AG09319 (cell line): ENCODE measurements around the gene SLC9A2.

Experiments used
- DNase-seq: peaks from one replicate; pipeline ENCODE4 v3.0.0-alpha.2; 2010; ENCODE audit warnings: low read depth; ENCODE audit errors: extremely low read depth
- TF ChIP-seq, protein P1 (sequence below): IDR thresholded peaks from 2 replicates; pipeline ENCODE4 v1.5.1; 2011; ENCODE audit warnings: low read depth, mild to moderate bottlenecking, inconsistent platforms, low read length, moderate library complexity

Gene SLC9A2

DNA sequence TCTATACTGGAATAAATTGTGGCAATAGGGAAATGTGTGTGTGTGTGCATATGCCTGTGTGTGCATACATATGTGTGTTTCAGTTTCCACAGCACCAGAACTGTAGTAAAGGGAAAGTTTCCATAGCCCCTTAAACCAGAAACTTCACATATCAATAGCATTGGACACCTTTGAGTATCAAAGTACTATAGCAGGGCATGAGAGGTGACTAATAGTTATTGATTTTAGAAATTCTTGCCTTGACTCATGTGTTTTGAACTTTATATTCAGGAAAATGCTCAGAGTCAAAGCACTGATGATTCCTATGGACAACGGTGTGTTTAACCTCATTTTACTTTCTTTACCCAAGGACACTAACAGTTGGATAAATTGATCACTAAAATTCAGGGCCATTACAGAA lies 50.0 kb downstream of the SLC9A2 start:
- TF ChIP-seq, protein P1, sequence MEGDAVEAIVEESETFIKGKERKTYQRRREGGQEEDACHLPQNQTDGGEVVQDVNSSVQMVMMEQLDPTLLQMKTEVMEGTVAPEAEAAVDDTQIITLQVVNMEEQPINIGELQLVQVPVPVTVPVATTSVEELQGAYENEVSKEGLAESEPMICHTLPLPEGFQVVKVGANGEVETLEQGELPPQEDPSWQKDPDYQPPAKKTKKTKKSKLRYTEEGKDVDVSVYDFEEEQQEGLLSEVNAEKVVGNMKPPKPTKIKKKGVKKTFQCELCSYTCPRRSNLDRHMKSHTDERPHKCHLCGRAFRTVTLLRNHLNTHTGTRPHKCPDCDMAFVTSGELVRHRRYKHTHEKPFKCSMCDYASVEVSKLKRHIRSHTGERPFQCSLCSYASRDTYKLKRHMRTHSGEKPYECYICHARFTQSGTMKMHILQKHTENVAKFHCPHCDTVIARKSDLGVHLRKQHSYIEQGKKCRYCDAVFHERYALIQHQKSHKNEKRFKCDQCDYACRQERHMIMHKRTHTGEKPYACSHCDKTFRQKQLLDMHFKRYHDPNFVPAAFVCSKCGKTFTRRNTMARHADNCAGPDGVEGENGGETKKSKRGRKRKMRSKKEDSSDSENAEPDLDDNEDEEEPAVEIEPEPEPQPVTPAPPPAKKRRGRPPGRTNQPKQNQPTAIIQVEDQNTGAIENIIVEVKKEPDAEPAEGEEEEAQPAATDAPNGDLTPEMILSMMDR: no peak

DNA sequence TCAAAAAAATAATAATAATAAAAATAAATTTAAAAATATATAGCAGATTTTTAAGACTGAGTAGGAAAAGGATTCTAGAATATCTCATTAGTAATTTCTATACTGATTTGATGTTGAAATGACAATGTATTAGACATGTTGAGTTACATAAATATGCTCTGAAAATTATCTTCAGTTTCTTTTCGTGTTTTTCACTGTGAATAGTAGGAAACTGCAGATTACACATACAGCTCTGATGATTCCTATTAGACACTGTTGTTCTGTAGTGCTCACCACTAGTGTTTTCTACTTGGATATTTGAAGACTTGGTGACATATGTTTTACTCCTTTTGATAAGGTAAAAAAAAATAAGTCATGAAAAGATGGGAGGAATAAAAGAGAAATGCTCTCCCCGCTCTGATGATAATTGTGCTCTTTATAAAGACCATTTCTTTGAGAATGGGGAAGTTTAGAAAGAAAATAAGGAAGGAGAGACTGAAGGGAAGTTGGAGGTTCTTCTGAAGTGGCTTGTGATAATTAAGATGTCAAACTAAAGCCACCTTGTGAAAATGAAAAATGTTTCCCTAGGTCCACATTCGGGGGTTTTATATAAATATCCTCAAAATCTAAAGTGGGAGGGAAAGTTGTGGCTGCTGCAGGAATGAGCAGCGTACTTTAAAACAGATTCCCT lies 52.9 kb downstream of the SLC9A2 start:
- no peak for DNase-seq
- TF ChIP-seq, protein P1: no peak

More for the DNA sequence above, 50.0 kb downstream of the SLC9A2 start:
- no peak for DNase-seq

DNA sequence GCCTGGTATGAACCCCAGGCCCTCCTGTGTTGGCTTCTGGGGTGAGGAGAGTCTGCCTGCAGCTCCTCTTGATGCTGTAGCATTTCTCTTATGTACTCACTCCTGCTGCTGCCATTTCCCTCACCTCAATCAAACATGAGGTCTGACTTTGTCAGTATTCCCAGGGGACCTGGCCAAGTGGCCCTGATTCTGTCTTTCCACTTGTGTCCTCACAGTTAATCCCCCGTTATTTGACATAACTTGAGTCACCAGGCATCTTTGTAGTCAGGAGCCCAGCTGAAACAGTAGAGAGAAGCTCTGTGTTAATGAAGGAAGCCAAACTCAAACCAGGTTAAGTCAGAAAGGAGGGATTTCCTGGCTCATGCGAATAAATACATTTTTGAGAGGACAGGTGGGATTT lies 55.0 kb downstream of the SLC9A2 start:
- TF ChIP-seq, protein P1: no peak
- DNase-seq: no peak

DNA sequence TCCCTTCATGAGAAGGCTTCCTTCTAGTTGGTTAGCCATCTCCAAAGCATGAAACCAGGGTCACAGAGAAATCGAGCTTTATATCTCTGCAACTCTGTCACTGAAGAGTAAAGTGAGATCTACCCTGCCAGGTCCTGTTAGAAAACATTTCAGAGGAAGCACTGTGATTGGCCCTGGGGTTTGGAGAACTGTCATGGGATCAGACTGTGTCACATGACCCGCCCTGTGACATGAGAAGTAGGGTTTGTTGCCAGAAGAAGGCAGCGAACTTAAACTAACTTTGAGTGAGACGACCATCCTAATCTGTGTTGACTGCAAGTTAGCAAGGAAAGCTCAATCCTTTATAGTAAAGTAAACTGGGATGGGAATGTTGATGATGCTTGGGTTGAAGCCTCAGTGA lies 55.5 kb downstream of the SLC9A2 start:
- DNase-seq: no peak
- TF ChIP-seq, protein P1: no peak

DNA sequence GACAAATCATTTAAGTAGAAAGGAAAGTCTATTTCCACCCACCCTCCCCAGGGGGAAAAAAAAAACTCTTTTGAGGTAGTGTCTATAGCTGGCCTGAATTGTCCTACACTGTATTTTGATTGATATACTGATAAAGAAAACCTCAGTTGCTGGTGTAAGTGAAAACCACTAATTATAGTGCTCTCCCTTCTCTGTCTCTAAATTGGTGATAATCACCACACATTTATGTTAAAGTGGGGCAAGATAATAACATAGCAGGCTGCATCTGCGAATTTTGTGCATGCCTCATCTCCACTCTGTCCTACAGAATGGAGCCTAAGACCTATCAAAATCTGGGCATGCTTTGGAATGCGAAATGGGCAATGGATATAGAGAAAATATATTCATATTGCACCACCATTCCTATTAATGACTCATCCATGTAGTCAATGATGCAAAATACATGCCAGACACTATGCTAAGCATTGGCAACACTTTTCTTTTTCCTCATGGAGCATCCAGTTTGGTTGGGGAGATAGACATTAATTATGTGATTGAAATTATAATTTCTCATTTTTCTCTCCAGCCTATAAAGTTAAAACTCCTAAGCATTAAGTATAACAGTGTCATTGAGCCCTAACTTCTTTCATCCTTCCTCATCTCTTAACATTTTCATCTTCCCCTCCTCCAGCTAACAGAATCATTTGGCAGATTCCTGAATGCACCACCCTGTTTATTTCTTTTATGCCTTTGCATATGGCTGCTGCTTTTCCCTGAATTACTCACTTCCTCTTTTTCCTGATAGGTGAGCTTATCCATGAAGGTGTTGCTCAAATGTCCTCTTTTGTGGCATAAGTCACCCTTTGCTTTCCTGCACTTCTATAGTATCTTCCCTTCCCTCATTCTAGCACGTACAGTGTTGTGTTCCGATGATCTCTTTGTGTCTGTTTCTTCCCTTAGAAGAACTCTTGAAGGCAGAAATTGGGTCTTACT lies 58.2 kb downstream of the SLC9A2 start:
- TF ChIP-seq, protein P1: no peak
- DNase-seq: no peak

DNA sequence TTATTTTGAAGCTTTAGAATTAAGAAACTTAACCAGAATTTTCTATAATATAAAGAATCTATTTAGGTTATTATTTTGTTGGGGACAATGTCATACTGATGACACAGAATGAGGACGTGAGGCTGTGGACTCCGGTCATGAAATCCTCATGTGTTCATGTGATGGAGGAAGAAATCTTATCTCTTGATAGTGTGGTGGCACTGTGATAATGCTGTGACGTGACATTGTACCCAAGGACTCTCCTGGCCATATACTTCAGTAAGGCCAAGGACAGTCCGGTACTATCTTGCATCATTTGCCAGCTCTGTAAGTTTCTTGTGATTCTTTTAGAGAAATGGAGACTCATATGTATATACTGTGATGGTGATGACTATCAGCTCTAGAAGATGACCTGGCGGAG lies 59.1 kb downstream of the SLC9A2 start:
- TF ChIP-seq, protein P1: no peak
- no peak for DNase-seq
